ENCODE results near the gene SMIM1.

SMIM1 gene

DNA sequence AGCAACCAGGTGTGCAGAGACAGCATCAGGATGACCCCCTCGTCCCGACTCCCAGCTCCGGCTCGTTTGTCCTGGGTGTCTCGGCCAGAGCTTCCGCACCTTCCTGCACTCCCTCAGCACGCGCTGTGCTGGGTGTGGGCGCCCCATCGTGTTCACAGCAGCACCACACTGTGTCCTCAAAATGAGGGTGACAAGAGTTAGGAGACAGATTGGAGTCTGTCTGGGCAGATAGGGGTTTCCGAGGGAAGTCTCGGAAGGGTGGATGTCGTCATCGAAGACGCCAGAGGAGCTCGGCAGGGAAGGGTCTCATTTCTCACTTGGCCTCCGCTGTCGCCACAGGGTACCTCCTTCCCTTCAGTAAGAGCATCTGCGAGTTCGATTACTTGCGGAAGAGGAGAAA is 16.2 kb upstream of the SMIM1 start:
- DNase-seq (ENCODE audit: low read depth): no peak

- DNase-seq (ENCODE audit: low read depth): no peak
Observed at GRCh38 chr1:3759164-3759563, 13.4 kb upstream of the SMIM1 start.

GRCh38 chr1:3759796-3760195 is 12.8 kb upstream of the SMIM1 start:
- DNase-seq (ENCODE audit: low read depth): no peak

DNA sequence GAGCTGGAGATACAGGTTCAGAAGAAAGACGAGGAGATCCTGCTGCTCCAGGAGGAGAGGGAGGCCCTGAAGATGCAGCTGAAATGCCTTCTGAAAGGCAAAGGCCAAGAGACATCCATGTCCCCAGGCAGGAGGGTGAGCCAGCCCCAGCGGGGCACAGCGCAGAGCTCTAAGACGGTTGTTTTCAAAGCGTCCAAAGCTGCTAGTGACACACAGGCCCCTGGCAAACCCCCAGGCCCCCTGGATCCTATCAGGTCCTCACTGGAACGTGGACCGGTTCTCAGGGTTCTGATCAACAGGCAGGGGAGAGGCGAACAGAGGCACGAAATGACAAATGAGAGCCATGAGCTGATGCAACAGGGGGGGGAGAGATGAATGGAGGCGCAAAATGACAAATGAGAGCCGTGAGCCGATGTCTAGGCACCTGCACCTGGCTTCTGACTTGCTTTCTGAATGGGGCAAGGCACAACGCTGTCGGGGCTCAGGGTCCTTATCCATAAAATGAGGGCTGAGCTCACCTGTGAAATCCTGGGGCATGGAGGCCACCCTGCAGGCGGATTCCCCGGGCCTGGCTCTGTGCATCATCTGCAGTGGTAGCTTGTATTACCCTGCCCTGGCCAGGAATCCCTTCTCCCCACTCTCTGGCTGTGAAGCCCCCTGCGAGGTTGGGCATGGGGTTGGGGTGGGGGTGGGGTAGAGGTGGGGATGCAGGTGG is 11.1 kb upstream of the SMIM1 start:
- DNase-seq (ENCODE audit: low read depth): no peak

- DNase-seq (ENCODE audit: low read depth): no peak
Observed at GRCh38 chr1:3762151-3762872, 10.2 kb upstream of the SMIM1 start.

- DNase-seq (ENCODE audit: low read depth): no peak
Observed at GRCh38 chr1:3762873-3763228, 9.7 kb upstream of the SMIM1 start.

- no peak for DNase-seq (ENCODE audit: low read depth)
Observed at GRCh38 chr1:3763351-3764125, 9.0 kb upstream of the SMIM1 start.

GRCh38 chr1:3767328-3767925 is 5.1 kb upstream of the SMIM1 start:
- DNase-seq (ENCODE audit: low read depth): no peak

DNA sequence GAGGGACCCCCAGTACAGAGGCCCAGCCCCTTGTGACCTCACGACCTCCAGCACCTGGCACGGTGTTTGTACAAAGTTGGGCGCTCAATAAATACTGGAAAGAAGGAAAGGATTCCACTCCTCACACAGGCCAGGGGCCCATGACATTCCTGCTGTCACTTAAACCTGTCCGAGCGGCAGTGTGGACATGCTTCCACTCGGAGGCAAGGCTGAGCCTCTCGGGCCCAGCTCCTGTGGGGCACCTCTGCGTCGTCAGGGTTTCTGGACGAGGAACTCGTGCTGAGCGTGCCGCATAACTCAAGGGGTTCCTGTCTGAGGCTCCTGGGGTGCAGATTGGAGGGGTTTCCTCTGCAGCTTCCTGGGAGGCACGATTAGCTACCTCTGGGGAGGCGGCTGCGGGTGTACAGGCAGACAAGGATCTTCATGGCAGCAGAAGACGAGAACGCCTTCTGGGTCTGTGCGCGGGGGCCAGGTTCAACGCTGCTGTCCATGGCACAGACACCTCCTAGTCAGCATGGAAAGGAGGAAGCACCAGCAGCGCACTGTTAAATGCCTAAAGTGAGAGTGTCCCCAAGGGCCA is 3.6 kb upstream of the SMIM1 start:
- no peak for DNase-seq (ENCODE audit: low read depth)

- DNase-seq (ENCODE audit: low read depth): no peak
Observed at GRCh38 chr1:3770047-3770765, 2.3 kb upstream of the SMIM1 start.

GRCh38 chr1:3771108-3772026 is 1.2 kb upstream of the SMIM1 start:
- DNase-seq (ENCODE audit: low read depth): no peak

DNA sequence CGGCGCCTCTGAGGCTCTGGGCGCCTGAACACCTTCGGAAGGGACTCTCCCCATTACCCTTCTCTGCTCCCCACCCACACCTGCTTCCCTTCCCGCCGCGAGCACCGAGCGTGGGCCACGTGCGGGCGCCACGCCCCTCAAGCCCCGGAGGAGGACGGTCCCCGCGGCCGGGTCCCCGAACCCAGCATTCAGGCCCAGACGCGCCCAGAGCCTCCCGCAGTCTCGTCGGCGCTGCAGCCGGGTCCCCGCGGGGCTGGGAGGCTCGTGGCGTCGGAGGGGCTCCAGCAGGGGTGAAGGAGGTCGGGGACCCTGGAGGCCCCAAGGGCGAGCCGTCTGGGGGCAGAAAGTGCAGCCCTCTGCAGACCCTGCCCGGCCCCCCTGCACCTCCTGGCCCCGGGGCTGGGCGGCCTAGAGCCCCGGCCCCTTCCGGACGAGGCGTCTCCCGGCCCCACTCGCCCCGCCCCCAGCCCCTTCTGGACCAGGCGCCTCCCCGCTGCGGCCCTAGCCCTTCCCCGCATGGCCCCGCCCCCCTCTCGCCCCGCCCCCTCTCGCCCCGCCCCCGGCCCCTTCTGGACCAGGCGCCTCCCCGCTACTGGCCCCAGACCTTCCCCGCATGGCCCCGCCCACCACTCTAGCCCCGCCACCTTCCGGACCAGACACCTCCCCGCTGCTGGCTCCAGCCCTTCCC is 378 bp upstream of the SMIM1 start:
- peak; percentile 69 for DNase-seq (ENCODE audit: low read depth)

DNA sequence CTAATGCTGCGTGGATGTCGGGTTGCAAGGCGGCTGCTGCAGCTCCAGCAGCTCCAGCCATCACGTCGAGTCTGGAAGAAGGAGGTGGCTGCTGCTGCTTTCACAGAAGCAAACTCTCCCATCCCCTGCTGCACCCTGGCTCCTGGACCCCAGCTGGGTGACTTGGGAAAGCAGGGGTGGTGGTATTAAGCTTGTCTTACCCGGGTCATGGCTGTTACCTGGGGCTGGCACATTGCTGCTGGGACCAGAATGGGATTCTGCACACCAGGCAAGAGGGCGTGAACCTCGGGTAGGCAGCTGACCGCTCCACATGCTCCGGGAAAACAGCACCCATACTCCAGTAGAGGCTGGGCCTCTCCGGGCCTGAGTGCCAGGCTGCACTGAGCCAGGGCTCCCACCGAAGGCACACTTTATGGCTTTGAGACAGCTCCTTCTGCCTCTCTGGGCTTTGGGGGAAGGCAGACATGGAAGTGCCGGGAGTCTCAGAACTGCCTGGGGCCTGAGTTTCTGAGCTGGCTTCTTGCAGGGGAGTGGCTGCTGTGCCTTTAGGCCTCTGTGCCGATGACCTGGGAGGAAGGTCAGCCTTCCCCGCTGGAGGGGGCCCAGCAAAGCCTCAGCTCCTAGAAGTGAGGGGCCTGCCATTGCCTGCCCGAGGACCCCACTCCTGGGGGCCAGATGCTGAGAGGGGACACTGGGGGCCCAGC is 1.2 kb downstream of the SMIM1 start:
- DNase-seq (ENCODE audit: low read depth): no peak

GRCh38 chr1:3774276-3774945 is 1.9 kb downstream of the SMIM1 start:
- no peak for DNase-seq (ENCODE audit: low read depth)

DNA sequence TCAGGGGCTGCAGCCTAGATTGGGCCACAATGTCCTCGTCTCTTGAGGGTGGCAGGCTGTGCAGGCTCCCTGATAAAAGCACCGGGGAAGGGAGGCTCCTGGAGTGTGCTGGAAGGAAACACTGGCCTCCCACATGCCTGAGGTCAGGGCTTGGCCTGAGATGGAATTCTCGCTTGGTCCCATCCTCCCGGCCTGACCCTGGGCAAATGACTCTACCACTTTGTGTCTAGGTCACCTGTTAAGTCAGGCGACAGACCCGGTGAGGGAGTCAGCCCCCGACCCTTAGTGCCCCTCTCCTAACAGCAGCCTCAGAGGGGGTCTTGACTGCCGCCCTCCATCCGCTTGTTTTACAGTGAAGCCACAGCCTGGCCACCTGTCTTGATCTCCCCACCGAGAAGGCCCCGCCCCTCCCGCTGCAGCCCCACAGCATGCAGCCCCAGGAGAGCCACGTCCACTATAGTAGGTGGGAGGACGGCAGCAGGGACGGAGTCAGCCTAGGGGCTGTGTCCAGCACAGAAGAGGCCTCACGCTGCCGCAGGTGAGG is 2.5 kb downstream of the SMIM1 start:
- no peak for DNase-seq (ENCODE audit: low read depth)

- no peak for DNase-seq (ENCODE audit: low read depth)
Observed at GRCh38 chr1:3775490-3776230, 3.1 kb downstream of the SMIM1 start.

DNA sequence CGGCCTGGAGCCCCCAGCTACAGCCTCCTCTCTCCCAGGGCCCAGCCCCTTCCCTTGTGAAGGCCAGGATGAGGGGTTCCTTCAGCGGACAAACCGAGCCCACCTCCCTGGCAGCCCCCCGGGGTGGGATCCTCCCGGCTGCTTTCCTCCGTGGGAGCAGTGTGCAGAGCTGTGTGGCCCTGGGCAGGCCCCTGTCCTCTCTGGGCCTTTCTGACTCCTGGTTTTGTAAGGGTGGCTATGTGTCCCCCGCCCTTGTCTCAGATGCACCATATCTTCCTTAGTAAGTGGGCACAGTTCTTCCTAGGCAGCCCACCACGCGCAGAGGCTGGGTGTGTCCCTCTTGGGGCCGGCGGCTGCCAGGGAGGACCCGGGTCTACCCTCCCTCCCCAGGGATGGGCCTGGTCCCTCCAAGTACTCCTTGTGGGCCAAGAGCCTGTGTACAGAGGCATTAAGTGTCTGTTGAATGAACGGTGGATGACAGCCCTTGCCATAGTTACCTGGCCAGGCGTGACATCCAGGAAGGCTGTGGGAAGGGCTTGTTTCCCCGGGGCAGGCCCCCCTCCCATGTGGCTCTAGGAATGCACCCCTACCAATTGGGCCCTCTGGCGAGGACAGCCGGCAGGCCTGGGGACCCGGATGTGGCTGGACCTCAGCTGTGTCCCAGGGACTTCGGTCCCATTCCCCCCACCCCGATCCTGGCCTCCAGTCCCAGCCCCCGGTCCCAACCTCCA is 3.8 kb downstream of the SMIM1 start:
- DNase-seq (ENCODE audit: low read depth): no peak

All from stimulated activated CD8-positive, alpha-beta memory T cell treated with anti-CD3 and anti-CD28 coated beads, Interleukin-15, amount 100 ng/mL, for 1 hour (primary cell).